Measurements from ENCODE around the gene PYGB.
"Not testable (repeated sequence)": the region's sequence is repeated elsewhere in the genome, so short reads cannot be mapped to it uniquely, and the experiment has no call there.

The PYGB gene

DNA sequence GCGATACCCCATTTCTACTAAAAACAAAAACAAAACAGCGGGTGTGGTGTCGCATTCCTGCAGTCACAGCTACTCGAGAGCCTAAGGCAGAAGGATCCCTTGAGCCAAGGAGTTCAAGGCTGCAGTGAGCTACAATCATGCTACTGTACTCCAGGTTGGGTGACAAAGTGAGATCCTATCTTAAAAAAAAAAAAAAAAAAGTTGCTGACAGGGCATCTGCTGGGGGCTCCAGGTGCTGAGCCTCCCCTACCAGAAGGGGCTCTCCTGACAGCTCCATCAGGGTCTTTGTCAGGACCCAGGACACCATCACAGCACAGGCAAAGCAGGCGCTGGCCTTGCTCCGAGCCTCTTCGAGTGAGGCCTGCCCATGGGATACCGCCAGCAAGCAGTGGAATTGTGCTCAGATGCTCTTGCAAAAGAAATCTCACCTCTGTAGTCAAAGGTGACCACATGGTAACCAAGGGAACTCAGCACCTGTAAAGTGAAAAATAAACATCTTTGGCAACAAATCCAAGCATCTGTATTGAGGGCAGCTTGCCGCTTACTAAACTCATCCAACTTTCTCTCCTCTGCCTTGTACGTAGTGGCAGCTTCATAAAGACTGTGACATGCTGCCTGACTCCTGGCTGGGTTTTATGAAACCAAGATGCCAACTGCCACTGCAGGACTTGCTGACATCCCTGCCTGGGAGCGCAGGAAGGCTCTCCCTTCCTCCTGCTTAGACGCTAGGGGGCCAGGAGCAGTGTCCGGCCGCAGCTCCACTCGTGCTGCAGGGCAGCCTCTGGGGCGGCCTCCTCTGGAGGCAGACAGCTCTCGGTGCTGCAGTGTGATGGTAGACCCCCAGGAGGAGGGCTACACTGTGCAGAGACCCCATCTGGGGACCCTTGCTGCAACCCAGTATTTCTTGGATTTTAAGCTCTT is 66.9 kb downstream of the PYGB start:
- DNase-seq, result no peak

- no peak for DNase-seq
These were observed 67.7 kb downstream of the PYGB start for GRCh38 chr20:25315418-25316210.

DNA sequence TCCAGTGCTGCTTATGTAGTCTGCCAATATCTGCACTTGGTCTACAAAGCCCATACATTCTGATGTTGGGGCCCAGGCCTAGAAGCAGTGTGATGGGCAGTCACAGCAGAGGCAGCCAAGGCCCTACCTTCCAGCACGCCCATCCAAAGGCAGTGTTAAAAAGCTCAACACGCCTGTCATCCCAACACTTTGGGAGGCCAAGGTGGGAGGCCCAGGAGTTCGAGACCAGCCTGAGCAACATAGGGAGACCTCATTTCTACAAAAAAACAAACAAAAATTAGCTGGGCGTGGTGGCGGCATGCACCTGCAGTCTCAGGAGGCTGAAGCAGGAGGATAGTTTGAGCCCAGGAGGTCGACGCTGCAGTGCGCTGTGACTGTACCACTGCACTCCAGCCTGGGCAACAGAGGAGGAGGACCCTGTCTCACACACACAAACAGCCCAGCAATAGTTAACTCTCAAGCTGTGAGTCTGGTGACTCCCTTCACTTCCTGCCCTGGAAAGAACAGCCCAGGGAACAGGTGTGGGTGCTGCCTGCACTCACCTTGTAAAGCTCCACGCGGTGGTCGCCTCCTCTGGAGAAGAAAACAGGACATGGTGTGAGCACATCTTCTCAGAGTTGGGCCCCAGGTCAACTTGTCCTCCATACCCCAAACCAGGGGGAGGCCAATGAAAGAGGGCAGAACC is 68.8 kb downstream of the PYGB start:
- no peak for DNase-seq

DNA sequence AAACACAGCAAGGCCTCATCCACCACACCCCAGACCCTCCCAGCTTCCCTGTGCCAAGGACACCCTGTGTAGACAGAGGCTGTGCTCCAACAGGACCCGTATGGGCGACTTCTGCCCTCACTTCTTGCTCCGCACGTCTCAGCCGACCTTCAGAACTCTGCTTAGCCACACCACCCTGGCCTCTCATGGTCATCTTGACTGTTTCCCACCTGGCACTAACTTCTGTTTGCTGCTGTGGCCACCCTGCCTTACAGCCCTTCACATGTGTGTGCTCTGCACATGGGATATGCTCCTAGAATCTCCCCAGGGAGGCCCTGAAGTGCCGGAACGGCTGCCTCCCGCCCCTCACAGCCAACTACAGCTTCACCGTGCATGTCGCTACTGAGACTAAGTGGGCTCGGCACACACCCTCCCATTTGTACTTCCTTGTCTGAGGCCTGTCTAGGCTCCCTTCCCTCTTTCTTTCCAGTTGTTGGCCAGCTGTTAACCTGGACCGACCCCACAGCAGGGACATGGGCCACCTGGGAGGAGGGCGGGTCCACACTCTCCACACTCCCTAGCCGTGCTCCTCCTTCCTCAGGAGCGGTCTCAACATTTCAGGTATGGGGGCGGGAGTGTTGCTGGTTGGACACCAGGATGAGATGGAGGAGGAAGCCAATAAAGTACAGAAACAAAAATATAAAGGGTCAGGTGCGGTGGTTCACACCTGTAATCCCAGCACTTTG is 69.6 kb downstream of the PYGB start:
- no peak for DNase-seq

DNA sequence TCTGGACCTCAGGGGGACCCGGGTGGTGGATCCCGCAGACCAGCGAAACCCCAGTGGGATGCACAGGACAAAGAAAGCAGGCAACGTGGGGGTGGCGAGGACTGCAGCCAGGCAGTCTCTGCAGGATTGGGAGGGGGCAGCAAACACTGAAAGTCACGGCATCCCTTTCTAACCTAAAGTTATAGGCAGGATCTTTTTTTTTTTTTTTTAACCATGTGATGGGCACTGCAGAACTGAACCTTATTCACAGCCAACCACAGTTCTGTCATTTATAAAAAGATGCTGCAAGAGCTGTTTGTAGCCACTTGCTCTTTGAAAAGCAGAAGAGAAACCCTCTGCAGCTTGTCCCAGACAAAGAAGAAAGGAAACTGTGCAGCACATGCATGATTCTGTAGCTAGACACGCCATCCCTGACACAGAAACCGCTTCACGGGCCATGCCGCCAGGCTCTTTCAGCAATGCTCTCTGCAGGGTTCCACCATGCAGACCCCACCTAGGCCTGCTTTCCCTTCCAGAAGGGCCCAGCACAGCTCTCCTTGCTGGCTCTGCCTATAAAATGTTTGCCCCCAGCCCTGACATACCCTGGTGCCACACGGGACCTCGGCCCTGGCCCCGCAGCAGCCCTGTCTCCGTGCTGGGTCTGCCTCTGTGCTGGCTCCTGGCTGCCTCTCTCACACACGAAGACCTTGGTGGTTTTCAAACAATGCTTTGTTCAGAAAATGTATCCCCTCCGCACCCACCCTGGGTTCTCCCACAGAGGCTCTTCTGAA is 70.8 kb downstream of the PYGB start:
- DNase-seq, result no peak

DNA sequence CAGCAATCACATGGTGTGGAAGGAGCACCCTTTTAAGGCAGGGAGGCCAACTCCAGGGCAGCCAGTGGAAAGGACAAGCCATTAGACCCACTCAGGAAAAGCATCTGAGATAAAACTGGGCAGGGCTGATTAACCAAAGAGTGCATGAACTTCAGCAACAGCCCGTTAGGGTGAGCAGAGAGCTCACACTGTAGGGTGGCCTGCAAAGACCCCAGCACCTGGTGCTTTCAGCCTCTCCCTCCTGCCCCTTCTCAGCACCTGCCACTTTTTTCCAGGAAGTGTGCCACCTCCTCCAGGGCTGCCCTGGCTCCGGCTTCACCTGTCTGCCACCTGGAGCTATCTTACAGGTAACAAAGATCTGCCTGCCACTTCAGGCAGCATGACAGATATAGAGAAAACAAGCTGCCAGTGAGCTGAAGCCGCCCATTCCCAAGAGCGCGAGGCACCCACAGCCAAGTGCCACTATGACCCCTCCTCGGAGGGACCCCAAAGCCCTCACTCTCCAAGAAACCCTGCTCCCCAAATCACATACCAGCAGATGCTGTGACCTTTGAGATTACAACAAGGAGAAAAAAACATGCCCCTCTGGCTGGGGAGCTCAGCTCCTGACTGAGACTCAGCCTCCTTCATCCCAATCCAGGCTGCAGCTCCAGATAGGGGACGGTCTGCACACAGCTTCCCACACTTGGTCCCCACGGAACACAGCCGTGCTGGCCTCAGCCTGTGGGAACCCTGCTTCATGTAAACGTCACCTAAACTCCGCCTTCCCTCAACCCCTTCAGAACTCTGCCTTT is 71.6 kb downstream of the PYGB start:
- DNase-seq, result no peak

DNA sequence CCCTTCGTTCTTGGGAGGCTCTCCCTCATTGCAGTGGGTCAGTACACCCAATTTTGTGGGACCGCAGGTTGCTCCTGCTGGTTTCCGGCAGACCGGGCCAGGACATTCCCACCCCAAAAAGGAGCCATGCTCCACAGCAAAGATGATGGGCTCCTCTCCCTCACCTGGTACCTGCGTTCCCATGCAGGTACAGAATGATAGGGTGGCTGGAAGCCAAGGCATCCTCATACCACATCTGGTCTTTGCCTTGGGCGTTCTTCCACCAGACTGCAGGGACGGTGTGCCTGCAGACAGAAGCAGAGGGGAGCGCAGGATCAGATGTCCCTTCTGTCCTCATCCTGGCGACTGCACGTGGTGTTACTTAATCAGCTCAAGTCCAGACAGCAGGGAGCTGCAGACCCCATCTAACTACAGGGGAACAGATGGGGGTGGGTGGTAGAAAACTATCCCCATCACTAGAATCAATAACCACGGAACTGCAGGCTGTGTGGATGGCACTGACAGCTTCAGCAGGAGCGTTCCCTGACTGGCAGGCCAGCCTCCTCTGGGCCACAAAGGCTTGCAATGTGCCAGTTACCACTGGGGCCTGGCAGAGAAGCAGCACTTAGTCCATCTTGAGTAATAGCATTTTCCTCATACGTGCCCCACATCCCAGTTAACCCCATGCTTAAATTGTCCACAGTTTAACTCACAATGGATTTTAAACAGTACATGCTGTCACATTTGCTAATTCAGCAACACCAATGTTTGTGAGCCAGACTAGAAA is 72.3 kb downstream of the PYGB start:
- no peak for DNase-seq

DNA sequence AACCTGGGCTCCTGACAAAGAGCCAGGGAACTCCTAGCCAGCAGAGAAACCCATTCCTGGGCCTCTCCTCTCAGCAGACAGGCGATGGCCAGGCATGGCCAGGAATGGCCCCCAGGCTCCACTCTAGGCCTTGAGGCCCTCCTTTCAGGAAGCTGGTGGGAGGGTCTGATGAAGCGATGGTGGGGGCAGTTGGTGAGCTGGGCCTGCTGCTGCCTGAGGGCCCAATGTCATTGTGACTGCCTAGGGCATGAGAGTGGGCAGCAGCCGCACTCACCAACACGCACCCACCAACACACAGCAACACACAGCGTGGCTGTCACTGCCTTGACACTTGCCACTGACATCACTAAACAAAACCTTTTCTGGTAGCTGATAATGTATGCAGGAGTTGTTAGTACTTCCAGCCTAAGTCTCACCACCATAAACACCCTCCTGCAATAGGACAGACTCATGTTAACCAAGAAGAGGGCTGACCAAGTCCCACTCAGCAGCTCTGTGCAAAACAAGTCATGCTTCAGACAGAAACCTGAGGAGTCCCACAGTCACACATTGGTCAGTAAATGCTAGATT is 73.5 kb downstream of the PYGB start:
- DNase-seq, result no peak

- DNase-seq, result no peak
These were observed 74.1 kb downstream of the PYGB start for GRCh38 chr20:25321991-25322390.

DNA sequence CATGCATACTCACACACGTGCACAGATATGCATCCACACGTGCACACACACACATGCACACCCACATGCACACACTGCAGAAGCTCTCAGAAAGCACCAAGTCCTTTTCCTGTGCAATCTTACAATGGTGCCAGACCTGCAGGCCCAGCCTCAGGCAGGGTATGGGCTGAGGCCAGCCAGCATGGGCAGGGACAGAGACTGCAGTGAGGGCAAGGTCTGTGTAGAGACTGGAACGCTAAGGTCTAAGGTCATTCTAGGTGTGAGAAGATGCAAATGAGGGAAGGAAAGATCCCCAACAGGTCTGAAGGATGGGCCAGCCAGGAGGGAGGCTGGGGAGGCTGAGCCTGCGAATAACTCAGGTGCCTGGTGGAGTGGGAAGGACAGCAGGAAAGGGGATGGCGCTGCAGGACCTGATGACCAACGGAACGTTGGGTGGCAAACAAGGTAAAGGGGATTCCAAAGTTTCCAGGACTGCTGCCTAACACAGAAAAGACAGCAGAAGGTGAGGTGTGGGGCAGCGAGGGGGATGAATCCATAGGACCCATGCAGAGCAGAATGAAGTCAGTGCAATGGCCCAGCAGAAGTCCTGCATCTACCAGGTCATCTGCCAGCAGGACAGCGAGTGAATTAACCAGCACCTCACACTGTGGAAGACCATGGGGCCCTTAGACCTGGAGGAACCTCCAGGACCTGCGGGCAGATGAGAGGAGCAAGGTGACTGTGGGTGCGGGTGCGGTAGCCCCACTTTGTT is 75.8 kb downstream of the PYGB start:
- no peak for DNase-seq

DNA sequence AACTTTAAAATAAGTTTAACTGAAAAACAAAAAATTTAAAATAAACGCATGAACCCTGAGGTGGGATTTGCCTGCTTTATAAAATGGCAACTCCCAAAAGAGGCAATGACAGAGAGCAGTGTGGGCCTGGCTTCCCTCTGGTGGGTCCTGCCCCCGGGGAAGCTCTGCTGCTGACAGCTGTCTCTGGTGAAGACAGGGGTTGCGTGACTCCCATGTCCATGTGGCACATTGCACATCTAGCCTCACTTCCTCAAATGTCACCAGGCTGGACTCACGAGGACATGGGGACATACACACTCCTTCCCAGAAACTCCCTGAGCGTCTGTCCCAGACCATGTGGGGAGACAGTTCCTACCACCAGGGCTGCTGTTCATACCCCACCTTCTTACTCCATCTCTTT is 76.5 kb downstream of the PYGB start:
- no peak for DNase-seq

- DNase-seq, result no peak
These were observed 77.2 kb downstream of the PYGB start for GRCh38 chr20:25325073-25325472.

DNA sequence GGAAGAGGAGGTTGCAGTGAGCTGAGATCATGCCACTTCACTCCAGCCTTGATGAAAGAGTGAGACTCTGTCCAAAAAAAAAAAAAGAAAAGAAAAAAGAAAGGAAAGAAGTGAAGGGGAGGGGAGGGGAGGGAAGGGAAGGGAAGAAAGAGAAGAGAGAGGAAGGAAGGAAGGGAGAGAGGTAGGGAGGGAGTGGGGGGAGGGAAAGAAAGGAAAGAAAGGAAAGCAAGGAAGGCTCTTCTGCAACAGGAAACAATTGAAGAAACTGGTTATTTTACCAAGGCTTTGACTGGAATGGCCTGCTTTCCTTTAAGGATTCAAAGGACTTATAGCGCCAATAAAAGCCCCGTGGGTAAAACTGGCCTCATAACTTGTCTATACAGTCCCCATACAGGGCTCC is 78.1 kb downstream of the PYGB start:
- DNase-seq, result no peak

- DNase-seq, result no peak
These were observed 79.8 kb downstream of the PYGB start for GRCh38 chr20:25327521-25328235.

GRCh38 chr20:25328954-25329498 is 81.1 kb downstream of the PYGB start:
- DNase-seq, result no peak

- not testable (repeated sequence) for DNase-seq
These were observed 87.1 kb downstream of the PYGB start for GRCh38 chr20:25334972-25335371.

GRCh38 chr20:25336561-25337422 is 88.9 kb downstream of the PYGB start:
- no peak for DNase-seq
